WTC11 (cell line): ENCODE measurements around the gene SSTR5. TPM values are rescaled to one million over a fixed set of nuclear protein-coding genes. Genes with fewer than 3 reads are reported as not detected.

Source experiments
- ATAC-seq: fragments of 200-7000 bp; cut with Tn5 transposase; 2 replicates; pipeline ENCODE4 v1.10.0; 2021; ENCODE audit warnings: mild to moderate bottlenecking, moderate library complexity
- CTCF ChIA-PET: fragments of 300-600 bp; sonication (Branson Sonifier 250); formaldehyde crosslinking; loops from one replicate; lab custom pipeline; 2021; ENCODE audit warnings: antibody characterized with exemption; lab: Charles Lee
- POLR2A ChIA-PET: fragments of 350-600 bp; sonication (Branson Sonifier 250); formaldehyde crosslinking; loops from one replicate; lab custom pipeline; 2021; ENCODE audit warnings: antibody characterized with exemption; lab: Charles Lee
- DNase-seq: peaks from one replicate; pipeline ENCODE4 v3.0.0; 2021; ENCODE audit warnings: low spot score
- H3K27ac Mint-ChIP-seq: 2 replicates; pipeline ENCODE4 v1.8.0; 2021; ENCODE audit warnings: mixed read lengths
- H3K27me3 Mint-ChIP-seq: 2 replicates; pipeline ENCODE4 v1.8.0; 2021; ENCODE audit warnings: low read depth, mild to moderate bottlenecking, moderate library complexity, mixed read lengths
- H3K36me3 Mint-ChIP-seq: 2 replicates; pipeline ENCODE4 v1.8.0; 2021; ENCODE audit warnings: mixed read lengths
- H3K4me1 Mint-ChIP-seq: 2 replicates; pipeline ENCODE4 v1.8.0; 2022; ENCODE audit warnings: mixed read lengths
- H3K4me3 Mint-ChIP-seq: 2 replicates; pipeline ENCODE4 v1.8.0; 2021; ENCODE audit warnings: mild to moderate bottlenecking, moderate library complexity, mixed read lengths
- H3K9me3 Mint-ChIP-seq: 2 replicates; pipeline ENCODE4 v1.8.0; 2021; ENCODE audit warnings: mixed read lengths
- CBFB ChIP-seq: sonication (generic); formaldehyde crosslinking; IDR thresholded peaks from 2 replicates; pipeline ENCODE4 v1.8.1; 2022; ENCODE audit warnings: mild to moderate bottlenecking, low read depth, missing genetic modification reagents
- FOXJ3 ChIP-seq: sonication (generic); formaldehyde crosslinking; IDR thresholded peaks from 2 replicates; pipeline ENCODE4 v1.9.0; 2021; ENCODE audit warnings: missing genetic modification reagents, mild to moderate bottlenecking, borderline replicate concordance
- FOXP1 ChIP-seq: sonication (generic); formaldehyde crosslinking; IDR thresholded peaks from 2 replicates; pipeline ENCODE4 v1.8.0; 2022; ENCODE audit warnings: missing genetic modification reagents, mild to moderate bottlenecking, moderate library complexity, borderline replicate concordance
- HMGA2 ChIP-seq: fragments of 250-450 bp; sonication (Bioruptor Pico); IDR thresholded peaks from 2 replicates; pipeline ENCODE4 v1.4.0; 2021; ENCODE audit warnings: mild to moderate bottlenecking, moderate library complexity
- KAT7 ChIP-seq: sonication (generic); formaldehyde crosslinking; IDR thresholded peaks from 2 replicates; pipeline ENCODE4 v1.8.1; 2023; ENCODE audit warnings: missing genetic modification reagents, mild to moderate bottlenecking, borderline replicate concordance
- MXD4 ChIP-seq: fragments of 250-450 bp; sonication (Bioruptor Pico); IDR thresholded peaks from 2 replicates; pipeline ENCODE4 v1.8.0; 2021; ENCODE audit warnings: mild to moderate bottlenecking, moderate library complexity, borderline replicate concordance
- NR3C1 ChIP-seq: sonication (generic); formaldehyde crosslinking; conservative IDR thresholded peaks from 2 replicates; pipeline ENCODE4 v1.8.1; 2023; ENCODE audit warnings: low read depth, mild to moderate bottlenecking, missing genetic modification reagents
- SMAD4 ChIP-seq: sonication (generic); formaldehyde crosslinking; IDR thresholded peaks from 2 replicates; pipeline ENCODE4 v1.8.0; 2022; ENCODE audit warnings: mild to moderate bottlenecking, missing genetic modification reagents
- ZNF121 ChIP-seq: sonication (generic); formaldehyde crosslinking; IDR thresholded peaks from 2 replicates; pipeline ENCODE4 v1.8.0; 2023; ENCODE audit warnings: missing genetic modification reagents
- ZNF232 ChIP-seq: sonication (generic); formaldehyde crosslinking; IDR thresholded peaks from 2 replicates; pipeline ENCODE4 v1.8.0; 2022; ENCODE audit warnings: mild to moderate bottlenecking, missing genetic modification reagents
- ZNF317 ChIP-seq: sonication (generic); formaldehyde crosslinking; IDR thresholded peaks from 2 replicates; pipeline ENCODE4 v1.8.1; 2023; ENCODE audit warnings: low read depth, mild to moderate bottlenecking, moderate library complexity, missing genetic modification reagents, borderline replicate concordance
- total RNA-seq: library from RNA; stranded (reverse); gene quantifications from 3 replicates; pipeline ENCODE4 v1.2.3, GENCODE V29; 2021
- TF ChIP-seq, protein P1 (sequence below): fragments of 250-450 bp; sonication (Bioruptor Pico); IDR thresholded peaks from 2 replicates; pipeline ENCODE4 v1.9.0; 2021; ENCODE audit warnings: moderate library complexity, mild to moderate bottlenecking, inconsistent platforms, borderline replicate concordance
- TF ChIP-seq, protein P2 (sequence below): sonication (generic); formaldehyde crosslinking; IDR thresholded peaks from 2 replicates; pipeline ENCODE4 v1.8.0; 2023; ENCODE audit warnings: missing genetic modification reagents
- TF ChIP-seq, protein P3 (sequence below): sonication (generic); formaldehyde crosslinking; IDR thresholded peaks from 2 replicates; pipeline ENCODE4 v1.8.1; 2022; ENCODE audit warnings: low read depth, mild to moderate bottlenecking, moderate library complexity, missing genetic modification reagents, borderline replicate concordance
- TF ChIP-seq, protein P4 (sequence below): fragments of 250-450 bp; sonication (Bioruptor Pico); IDR thresholded peaks from 2 replicates; pipeline ENCODE4 v1.9.0; 2021; ENCODE audit warnings: mild to moderate bottlenecking, borderline replicate concordance
- TF ChIP-seq, protein P5 (sequence below): sonication (generic); formaldehyde crosslinking; IDR thresholded peaks from 2 replicates; pipeline ENCODE4 v1.8.1; 2023; ENCODE audit warnings: mild to moderate bottlenecking, missing genetic modification reagents
- TF ChIP-seq, protein P6 (sequence below): fragments of 250-450 bp; sonication (Bioruptor Pico); IDR thresholded peaks from 2 replicates; pipeline ENCODE4 v1.9.0; 2021; ENCODE audit warnings: mild to moderate bottlenecking
- TF ChIP-seq, protein P7 (sequence below): sonication (generic); formaldehyde crosslinking; IDR thresholded peaks from 2 replicates; pipeline ENCODE4 v1.8.0; 2022; ENCODE audit warnings: mild to moderate bottlenecking, missing genetic modification reagents

Gene SSTR5
- total RNA-seq, 1 experiment from 2014 or later: 0.61 TPM

DNA sequence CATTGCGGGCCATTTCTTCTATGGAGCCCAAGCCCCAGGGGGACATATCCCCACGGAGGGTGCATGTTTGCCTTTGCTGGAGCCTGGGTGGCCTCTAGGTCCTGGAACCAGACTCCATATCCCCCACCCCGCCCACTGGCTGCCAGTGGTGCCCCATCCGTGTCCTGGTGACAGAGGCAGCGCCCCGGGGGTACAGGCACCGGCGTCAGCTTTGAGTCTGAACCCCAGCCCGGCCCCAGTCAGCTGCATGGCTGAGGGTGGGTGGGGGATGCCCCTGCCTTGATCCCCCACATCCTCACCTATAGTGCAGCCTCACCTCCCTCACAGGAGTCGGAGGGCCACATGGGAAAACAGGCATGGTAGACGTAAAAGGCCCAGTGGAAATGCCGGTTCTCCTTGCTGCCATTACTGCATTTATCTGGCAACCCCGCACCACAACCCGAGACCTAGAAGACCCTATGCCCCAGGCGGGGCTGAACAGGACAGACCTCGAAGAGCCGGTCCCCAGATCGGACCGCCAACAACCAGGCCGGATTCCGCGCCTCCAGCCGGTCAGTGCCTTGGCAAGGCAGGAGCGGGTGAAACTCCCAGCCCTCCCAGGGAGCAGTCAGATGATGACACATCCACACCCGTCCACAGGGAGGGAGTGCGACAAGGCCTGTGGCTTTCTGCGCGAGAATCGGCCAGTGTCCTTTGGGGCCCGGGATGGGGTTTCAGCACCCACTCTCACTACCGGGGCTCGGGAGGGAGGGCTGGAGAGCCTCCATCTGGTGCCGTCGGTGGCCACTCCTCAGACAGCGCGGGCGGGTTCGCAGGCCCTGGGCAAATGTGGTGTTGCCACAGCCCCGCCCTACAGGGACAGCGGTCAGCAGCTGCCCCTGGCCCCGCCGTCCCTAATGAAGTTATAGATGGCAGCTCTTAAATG, 11.9 kb upstream of the SSTR5 start:
- Mint-ChIP-seq H3K36me3 (peaks cover 4% of the 10 kb centered on the region; the same call in 1 of the 2 replicates), H3K27me3 (peaks cover 5% of the 10 kb centered on the region), H3K27ac (no peak overlapping the region), H3K4me1 (no peaks in the 10 kb centered on the region)
- ChIA-PET CTCF (interaction anchor here (1.3 to 1.8 kb wide), 3 partner anchors 13 to 43 kb away, joined by 6 to 8 read pairs (median 6); no protein-coding TSS in a partner anchor), POLR2A (interaction anchor here (0.7 kb wide), 1 partner anchor 88 kb away, joined by 3 read pairs; no protein-coding TSS in a partner anchor)
- no peak for ATAC-seq
- TF ChIP-seq, protein P1, sequence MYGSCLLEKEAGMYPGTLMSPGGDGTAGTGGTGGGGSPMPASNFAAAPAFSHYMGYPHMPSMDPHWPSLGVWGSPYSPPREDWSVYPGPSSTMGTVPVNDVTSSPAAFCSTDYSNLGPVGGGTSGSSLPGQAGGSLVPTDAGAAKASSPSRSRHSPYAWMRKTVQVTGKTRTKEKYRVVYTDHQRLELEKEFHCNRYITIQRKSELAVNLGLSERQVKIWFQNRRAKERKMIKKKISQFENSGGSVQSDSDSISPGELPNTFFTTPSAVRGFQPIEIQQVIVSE (CRISPR knock-in tag): no peak
- TF ChIP-seq, protein P2, sequence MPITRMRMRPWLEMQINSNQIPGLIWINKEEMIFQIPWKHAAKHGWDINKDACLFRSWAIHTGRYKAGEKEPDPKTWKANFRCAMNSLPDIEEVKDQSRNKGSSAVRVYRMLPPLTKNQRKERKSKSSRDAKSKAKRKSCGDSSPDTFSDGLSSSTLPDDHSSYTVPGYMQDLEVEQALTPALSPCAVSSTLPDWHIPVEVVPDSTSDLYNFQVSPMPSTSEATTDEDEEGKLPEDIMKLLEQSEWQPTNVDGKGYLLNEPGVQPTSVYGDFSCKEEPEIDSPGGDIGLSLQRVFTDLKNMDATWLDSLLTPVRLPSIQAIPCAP: no peak
- no peak for TF ChIP-seq CBFB
- TF ChIP-seq FOXJ3 (CRISPR knock-in tag): no peak
- TF ChIP-seq FOXP1: no peak
- TF ChIP-seq, protein P3, sequence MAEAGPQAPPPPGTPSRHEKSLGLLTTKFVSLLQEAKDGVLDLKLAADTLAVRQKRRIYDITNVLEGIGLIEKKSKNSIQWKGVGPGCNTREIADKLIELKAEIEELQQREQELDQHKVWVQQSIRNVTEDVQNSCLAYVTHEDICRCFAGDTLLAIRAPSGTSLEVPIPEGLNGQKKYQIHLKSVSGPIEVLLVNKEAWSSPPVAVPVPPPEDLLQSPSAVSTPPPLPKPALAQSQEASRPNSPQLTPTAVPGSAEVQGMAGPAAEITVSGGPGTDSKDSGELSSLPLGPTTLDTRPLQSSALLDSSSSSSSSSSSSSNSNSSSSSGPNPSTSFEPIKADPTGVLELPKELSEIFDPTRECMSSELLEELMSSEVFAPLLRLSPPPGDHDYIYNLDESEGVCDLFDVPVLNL (CRISPR knock-in tag): no peak
- no peak for TF ChIP-seq ZNF317 (CRISPR knock-in tag)
- no peak for TF ChIP-seq SMAD4 (CRISPR knock-in tag)
- TF ChIP-seq MXD4 (CRISPR knock-in tag): no peak
- TF ChIP-seq ZNF121: no peak
- TF ChIP-seq KAT7: no peak
- TF ChIP-seq, protein P4, sequence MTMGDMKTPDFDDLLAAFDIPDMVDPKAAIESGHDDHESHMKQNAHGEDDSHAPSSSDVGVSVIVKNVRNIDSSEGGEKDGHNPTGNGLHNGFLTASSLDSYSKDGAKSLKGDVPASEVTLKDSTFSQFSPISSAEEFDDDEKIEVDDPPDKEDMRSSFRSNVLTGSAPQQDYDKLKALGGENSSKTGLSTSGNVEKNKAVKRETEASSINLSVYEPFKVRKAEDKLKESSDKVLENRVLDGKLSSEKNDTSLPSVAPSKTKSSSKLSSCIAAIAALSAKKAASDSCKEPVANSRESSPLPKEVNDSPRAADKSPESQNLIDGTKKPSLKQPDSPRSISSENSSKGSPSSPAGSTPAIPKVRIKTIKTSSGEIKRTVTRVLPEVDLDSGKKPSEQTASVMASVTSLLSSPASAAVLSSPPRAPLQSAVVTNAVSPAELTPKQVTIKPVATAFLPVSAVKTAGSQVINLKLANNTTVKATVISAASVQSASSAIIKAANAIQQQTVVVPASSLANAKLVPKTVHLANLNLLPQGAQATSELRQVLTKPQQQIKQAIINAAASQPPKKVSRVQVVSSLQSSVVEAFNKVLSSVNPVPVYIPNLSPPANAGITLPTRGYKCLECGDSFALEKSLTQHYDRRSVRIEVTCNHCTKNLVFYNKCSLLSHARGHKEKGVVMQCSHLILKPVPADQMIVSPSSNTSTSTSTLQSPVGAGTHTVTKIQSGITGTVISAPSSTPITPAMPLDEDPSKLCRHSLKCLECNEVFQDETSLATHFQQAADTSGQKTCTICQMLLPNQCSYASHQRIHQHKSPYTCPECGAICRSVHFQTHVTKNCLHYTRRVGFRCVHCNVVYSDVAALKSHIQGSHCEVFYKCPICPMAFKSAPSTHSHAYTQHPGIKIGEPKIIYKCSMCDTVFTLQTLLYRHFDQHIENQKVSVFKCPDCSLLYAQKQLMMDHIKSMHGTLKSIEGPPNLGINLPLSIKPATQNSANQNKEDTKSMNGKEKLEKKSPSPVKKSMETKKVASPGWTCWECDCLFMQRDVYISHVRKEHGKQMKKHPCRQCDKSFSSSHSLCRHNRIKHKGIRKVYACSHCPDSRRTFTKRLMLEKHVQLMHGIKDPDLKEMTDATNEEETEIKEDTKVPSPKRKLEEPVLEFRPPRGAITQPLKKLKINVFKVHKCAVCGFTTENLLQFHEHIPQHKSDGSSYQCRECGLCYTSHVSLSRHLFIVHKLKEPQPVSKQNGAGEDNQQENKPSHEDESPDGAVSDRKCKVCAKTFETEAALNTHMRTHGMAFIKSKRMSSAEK (CRISPR knock-in tag): no peak
- TF ChIP-seq, protein P5, sequence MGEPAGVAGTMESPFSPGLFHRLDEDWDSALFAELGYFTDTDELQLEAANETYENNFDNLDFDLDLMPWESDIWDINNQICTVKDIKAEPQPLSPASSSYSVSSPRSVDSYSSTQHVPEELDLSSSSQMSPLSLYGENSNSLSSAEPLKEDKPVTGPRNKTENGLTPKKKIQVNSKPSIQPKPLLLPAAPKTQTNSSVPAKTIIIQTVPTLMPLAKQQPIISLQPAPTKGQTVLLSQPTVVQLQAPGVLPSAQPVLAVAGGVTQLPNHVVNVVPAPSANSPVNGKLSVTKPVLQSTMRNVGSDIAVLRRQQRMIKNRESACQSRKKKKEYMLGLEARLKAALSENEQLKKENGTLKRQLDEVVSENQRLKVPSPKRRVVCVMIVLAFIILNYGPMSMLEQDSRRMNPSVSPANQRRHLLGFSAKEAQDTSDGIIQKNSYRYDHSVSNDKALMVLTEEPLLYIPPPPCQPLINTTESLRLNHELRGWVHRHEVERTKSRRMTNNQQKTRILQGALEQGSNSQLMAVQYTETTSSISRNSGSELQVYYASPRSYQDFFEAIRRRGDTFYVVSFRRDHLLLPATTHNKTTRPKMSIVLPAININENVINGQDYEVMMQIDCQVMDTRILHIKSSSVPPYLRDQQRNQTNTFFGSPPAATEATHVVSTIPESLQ (CRISPR knock-in tag): no peak
- TF ChIP-seq, protein P6, sequence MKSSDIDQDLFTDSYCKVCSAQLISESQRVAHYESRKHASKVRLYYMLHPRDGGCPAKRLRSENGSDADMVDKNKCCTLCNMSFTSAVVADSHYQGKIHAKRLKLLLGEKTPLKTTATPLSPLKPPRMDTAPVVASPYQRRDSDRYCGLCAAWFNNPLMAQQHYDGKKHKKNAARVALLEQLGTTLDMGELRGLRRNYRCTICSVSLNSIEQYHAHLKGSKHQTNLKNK (CRISPR knock-in tag): no peak
- no peak for TF ChIP-seq HMGA2 (CRISPR knock-in tag)
- TF ChIP-seq, protein P7, sequence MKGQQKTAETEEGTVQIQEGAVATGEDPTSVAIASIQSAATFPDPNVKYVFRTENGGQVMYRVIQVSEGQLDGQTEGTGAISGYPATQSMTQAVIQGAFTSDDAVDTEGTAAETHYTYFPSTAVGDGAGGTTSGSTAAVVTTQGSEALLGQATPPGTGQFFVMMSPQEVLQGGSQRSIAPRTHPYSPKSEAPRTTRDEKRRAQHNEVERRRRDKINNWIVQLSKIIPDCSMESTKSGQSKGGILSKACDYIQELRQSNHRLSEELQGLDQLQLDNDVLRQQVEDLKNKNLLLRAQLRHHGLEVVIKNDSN (CRISPR knock-in tag): no peak
- no peak for TF ChIP-seq ZNF232 (CRISPR knock-in tag)
- TF ChIP-seq NR3C1 (CRISPR knock-in tag): no peak
- TF ChIP-seq, all 79 proteins: peak for 0
- no peak for DNase-seq
- H3K9me3 Mint-ChIP-seq: peaks cover 6% of the 10 kb centered on the region
- no peak overlapping the region for H3K4me3 Mint-ChIP-seq
